Measurements from ENCODE around the gene ZNF487. TPM values are rescaled to one million over a fixed set of nuclear protein-coding genes. Genes with fewer than 3 reads are reported as not detected.

ZNF487 gene
- total RNA-seq, 1 experiment from 2014 or later = 4.0 TPM

DNA sequence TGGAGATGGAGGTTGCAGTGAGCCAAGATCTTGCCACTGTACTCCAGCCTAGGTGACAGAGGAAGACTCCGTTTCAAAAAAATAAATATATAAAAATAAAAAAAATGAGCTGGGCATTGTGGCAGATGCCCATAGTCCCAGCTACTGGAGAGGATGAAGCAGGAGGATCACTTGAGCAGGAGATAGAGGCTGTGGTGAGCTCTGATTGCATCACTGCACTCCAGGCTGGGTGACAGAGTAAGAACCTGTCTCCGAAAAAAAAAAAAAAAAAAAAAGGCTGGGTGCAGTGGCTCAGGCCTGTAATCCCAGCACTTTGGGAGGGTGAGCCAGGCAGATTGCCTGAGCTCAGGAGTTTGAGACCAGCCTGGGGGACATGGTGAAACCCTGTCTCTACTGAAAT, 11.8 kb downstream of the ZNF487 start (continued):
- TF ChIP-seq RAD21 (IDR thresholded peaks at IDR 0.05; ENCODE audit: low read depth) = no peak
- no peak for TF ChIP-seq CEBPB (IDR thresholded peaks at IDR 0.05; ENCODE audit: low read depth)
- TF ChIP-seq SP1 (IDR thresholded peaks at IDR 0.05; ENCODE audit: low read depth) = no peak

- POLR2A ChIA-PET = interaction anchor here (1.2 kb wide), 1 partner anchor 16 kb away, joined by 4 read pairs; no protein-coding TSS in a partner anchor
- no peaks in the 10 kb centered on the region for H3K36me3 ChIP-seq (ENCODE audit: control insufficient read depth in 1 of 2, insufficient read depth in 2 of 2, low read length in 2 of 2)
- no peak overlapping the region for H2AFZ ChIP-seq (ENCODE audit: low read depth, low read length, poor library complexity, severe bottlenecking)
- H3K9me2 ChIP-seq (ENCODE audit: insufficient read depth) = no peaks in the 10 kb centered on the region
- H3K9ac ChIP-seq (ENCODE audit: low read length) = no peak overlapping the region
- no peak overlapping the region for H3K4me3 ChIP-seq (replicated peaks in 1 of 2; ENCODE audit: low read depth in 1 of 2, low read length in 2 of 2)
- no peaks in the 10 kb centered on the region for H3K9me3 ChIP-seq (ENCODE audit: control insufficient read depth in 1 of 2, insufficient read depth in 1 of 2, low read depth in 1 of 2, low read length in 2 of 2)
- H3K27ac ChIP-seq (ENCODE audit: low read depth, low read length) = no peak overlapping the region
- intact Hi-C loops (cut with micrococcal nuclease) = no loop called here
- no peak overlapping the region for H3K4me2 ChIP-seq (ENCODE audit: low read length)
- no TSS peak for BruUV-seq (replicated peaks)
- peaks cover 10% of the 10 kb centered on the region for H3K79me2 ChIP-seq (ENCODE audit: insufficient read depth, low read length)
- DNase-seq (ENCODE audit: low read depth, low spot score) (no peak), ATAC-seq (no peak)
- RAD21 ChIA-PET (ENCODE audit: low non-redundant PET in 1 of 2, low total read pairs in 2 of 2, uncharacterized antibody in 2 of 2, unreplicated experiment in 2 of 2) = no interaction called here
- TF ChIP-seq EZH2 (IDR thresholded peaks at IDR 0.05) (no peak), CTCF (IDR thresholded peaks at IDR 0.05 in 2 of 3, conservative IDR thresholded peaks at IDR 0.05 in 1 of 3; ENCODE audit: borderline replicate concordance in 1 of 3, insufficient read depth in 1 of 3, low read depth in 2 of 3, low read length in 2 of 3) (no peak), SIN3A (IDR thresholded peaks at IDR 0.05; ENCODE audit: low read depth) (no peak), FOSL1 (IDR thresholded peaks at IDR 0.05; ENCODE audit: low read depth) (no peak), POLR2AphosphoS5 (IDR thresholded peaks at IDR 0.05; ENCODE audit: low read depth, low read length) (no peak)
- peaks cover 9 to 14% of the 10 kb centered on the region in 2 experiments for H3K4me1 ChIP-seq (ENCODE audit: control insufficient read depth in 1 of 2, insufficient read depth in 2 of 2, low read length in 2 of 2)
- no peaks in the 10 kb centered on the region for H3K27me3 ChIP-seq (ENCODE audit: insufficient read depth, low read length)
- CTCF ChIA-PET = no interaction called here
- no peaks in the 10 kb centered on the region for H4K20me1 ChIP-seq (ENCODE audit: insufficient read depth)
Measured at GRCh38 chr10:43452356-43452914, 15.5 kb downstream of the ZNF487 start.

Data from HCT116 (cell line).